Activated T-cell treated with anti-CD3 and anti-CD28 coated beads for 24 hours (primary cell): ENCODE measurements around the gene ALKAL2.
A peak's percentile ranks its signal among the peaks of the same experiment; 100 is the strongest.

Experiments used
- DNase-seq: peaks from one replicate; pipeline ENCODE4 v3.0.0-alpha.2; 2020; ENCODE audit warnings: low read depth

Gene ALKAL2

DNA sequence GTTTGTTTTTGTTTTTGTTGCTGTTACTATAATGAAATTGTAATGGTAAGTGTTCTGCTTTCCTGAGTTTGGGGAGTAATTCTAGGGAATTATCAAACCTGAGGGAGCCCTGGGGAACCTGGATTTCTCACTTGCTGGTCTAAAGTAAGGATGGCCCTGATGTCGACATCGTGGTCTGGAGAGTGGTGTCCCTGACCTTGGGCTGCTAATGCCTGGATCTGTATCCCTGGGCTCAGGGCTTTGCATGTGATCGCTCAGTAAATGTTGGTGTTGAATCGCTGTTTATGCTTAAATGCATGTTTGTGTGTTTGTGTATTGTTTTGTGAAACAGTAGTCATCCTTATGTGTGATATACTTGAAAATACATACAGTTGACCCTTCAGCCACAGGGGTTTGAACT, 17.0 kb downstream of the ALKAL2 start:
- no peak for DNase-seq

GRCh38 chr2:269356-270030, 18.4 kb downstream of the ALKAL2 start:
- DNase-seq: no peak

- DNase-seq: no peak
Measured at GRCh38 chr2:268323-268722, 19.6 kb downstream of the ALKAL2 start.

DNA sequence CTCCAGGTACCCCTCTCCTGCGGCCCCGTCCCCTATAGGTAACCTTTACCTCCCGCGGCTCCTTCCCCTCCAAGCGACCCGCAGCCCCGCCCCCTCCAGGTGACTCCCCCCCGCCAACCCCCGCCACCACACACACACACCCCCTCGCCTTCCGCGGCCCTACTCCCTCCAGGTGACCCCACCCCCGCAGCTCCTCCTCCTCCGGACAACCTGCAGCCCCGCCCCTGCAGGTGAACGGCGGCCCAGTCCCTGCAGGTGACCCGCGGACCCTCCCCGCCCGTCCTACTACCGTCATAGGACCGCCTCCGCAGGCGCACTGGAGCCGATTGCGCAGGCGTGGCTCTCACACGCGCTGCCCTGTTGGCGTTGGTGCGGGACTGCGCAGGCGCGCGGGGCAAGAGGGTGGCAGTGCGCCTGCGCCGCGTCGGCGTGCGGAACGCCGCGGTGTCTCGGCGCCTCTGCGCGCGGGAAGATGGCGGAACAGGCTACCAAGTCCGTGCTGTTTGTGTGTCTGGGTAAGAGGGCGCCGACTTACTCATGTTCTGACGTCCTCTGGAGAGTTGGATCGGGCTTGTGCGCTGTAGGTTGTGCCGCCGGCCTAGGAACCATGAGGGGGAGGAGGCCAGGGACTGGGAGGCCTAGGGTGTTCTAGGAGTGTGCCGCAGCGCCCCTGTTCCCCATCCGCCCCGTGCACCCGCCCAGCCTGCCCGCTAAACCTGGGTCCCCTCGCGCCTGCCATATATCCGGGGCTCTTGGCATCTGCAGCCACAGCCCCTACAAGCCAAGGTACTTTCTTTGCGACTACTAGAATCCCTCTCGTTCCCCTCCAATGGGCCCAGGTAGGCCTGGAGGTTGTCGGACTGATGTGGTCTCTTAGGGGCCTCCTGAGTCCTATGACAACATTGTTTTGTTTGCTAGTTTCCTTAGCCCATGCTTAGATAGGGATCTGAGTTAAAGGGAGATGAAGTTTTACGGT, 23.1 kb downstream of the ALKAL2 start, which contains the start of gene ACP1:
ACP1 (plus strand) TSS at position 455 of the 976 bp plus-strand sequence; CDS start at position 473, 18 bp downstream.
- peak; percentile 93 for DNase-seq

GRCh38 chr2:263774-264492, 24.0 kb downstream of the ALKAL2 start, which contains the start of gene SH3YL1:
TSS of gene SH3YL1 (minus strand) at chr2:264032. CDS start at chr2:263984, 48 bp downstream.
- no peak for DNase-seq

DNA sequence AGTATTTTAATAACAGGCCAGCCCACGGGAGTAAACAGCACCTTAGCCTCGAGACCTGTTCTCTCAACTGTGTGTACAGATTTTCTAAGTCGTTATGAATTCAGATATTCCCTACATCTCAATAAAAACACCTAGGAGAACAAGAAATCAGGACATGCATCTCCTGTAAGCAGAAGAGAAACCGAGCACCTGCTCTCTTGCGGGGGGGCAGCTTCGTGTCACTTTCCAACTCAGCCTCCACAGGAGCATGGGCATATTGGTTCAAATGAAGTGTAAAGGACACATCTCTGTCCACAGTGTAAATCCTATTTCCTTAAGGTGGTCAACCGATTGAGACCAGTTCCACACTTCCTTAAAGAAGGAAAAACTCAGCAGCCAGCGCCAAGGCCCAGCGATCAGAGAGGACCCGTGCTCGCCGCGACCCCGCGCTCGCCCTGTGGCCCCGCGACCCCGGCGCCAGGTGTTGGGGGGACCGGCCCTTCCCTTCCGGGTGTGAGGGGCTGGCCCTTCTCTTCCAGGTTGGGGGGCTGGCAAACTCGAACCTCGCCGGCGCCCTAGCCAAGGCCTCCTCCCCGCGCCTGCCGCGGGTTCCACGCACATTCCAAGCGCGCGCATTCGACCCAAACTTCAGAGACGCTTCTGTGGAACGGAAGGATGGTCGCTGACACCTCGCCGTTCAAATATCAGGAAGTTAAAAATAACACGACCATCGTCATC, 24.7 kb downstream of the ALKAL2 start:
- no peak for DNase-seq

GRCh38 chr2:262117-262516, 25.8 kb downstream of the ALKAL2 start:
- DNase-seq: no peak

DNA sequence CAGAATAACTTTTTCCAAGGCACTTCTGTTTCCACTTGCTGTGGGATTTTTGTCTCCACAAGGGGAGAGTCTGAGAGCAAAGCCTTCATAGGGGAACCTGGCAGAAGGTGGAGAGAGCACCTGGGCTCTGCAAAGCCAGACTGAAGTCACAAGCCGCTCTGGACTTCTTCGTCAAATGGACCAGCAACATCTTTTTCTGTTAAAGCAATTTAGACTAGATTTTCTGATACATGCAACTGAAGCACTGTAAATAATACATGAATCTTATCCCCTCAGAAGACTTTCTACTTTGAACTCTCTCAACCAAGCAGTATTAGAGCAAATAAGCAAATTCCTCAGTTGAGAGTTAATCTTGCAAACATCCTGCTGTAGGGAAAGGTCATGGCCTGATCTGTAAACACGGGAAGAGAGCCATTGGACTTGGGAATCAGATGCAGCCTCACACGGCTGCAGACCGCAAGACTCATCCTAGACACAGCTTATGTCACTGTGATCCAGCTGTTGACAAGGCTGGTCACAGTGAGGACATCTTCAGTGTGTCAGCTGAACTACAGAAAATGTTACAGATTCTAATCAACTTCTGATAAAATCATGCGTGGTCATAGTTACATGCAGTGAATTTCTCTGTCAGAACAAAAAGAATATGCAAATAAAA, 27.3 kb downstream of the ALKAL2 start:
- no peak for DNase-seq

GRCh38 chr2:259789-260331, 28.0 kb downstream of the ALKAL2 start:
- no peak for DNase-seq

DNA sequence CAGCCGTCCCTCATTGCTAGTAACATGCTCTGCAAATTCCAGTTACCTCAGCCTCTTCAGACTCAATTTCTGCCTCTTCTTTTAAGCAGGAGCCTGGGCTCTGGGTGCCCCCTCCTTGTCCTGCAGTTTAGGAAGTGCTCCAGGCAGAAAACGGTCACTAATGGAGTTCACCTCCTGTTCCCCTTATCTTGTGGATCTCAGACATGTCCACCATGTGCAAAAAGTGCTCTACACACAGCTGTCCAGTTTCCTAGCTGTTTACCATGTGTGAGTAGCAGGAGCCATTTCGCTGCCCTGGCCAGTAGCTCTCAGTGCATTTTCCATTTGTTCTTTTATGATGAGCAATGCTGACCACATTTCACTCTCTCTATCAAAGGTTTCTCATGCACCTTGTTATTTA, 29.0 kb downstream of the ALKAL2 start:
- DNase-seq: no peak

- no peak for DNase-seq
Measured at GRCh38 chr2:257842-258241, 30.0 kb downstream of the ALKAL2 start.

DNA sequence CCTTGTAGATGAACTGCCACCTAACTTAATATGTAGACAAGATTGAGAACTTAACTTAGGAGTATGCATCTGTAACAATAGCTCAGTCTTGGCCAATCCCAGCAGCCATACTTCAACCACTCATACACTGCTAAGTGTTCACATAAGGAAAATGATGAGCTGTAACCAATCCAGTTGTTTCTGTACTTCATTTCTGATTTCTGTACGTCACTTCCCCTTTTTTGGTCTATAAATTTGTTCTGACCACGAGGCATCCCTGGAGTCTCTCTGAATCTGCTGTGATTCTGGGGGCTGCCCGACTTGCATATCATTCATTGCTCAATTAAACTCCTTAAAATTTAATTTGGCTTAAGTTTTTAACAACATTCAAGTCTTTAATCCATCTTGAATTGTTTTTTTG, 30.5 kb downstream of the ALKAL2 start:
- DNase-seq: no peak

DNA sequence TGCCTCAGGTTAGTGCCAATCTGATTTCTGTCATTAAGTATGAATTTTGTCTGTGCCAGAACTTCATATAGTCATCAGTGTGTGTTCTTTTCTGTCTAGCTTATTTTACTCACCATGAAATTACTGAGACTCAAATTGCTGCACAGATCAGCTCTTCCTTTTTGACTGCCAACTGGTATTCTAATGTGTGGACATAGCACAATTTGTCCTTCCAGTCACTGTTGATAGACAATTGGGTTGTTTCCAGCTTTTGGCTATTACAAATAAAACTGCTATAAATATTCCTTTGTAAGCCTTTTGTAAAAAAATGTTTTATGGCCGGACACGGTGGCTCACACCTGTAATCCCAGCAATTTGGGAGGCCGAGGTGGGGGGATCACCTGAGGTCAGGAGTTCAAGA, 31.8 kb downstream of the ALKAL2 start:
- DNase-seq: no peak

DNA sequence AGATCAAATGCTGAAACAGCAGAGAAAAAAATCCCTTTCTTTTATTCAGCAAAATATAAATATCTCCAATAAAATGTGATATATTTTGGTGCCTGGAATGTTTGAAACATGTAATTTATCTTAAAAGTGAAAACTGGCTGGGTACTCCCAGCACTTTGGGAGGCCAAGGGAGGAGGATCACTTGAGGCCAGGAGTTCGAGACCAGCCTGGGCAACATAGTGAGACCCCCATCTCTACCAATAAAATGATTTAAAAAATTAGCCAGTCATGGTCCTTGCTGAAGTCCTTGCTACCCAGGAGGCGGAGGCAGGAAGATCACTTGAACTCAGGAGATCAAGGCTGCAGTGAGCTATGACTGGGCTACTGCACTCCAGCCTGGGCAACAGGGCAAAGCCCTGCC, 32.7 kb downstream of the ALKAL2 start:
- no peak for DNase-seq

- DNase-seq: no peak
Measured at GRCh38 chr2:254241-254640, 33.6 kb downstream of the ALKAL2 start.

- DNase-seq: no peak
Measured at GRCh38 chr2:253202-253638, 34.7 kb downstream of the ALKAL2 start.

GRCh38 chr2:252001-252602, 35.8 kb downstream of the ALKAL2 start:
- no peak for DNase-seq

GRCh38 chr2:249538-250042, 38.3 kb downstream of the ALKAL2 start:
- DNase-seq: no peak

GRCh38 chr2:248724-249123, 39.2 kb downstream of the ALKAL2 start:
- DNase-seq: no peak

GRCh38 chr2:246489-247144, 41.3 kb downstream of the ALKAL2 start:
- no peak for DNase-seq
